Lower leg skin (tissue), 3 donors: ENCODE measurements around the gene RFC5.

Experiments
- POLR2A ChIP-seq, 2 donors: fragments of 450-650 bp; IDR thresholded peaks; one replicate each; pipeline ENCODE4 v1.6.1; 2016 to 2017; ENCODE audit warnings: antibody characterized with exemption in 2 of 2, mild to moderate bottlenecking in 1 of 2, moderate library complexity in 1 of 2
- TF ChIP-seq, protein P1 (sequence below), 3 donors: fragments of 450-650 bp; IDR thresholded peaks; one replicate each; pipeline ENCODE4 v1.5.1; 2016; ENCODE audit warnings: antibody characterized with exemption in 3 of 3, mild to moderate bottlenecking in 3 of 3, moderate library complexity in 2 of 3

DNA sequence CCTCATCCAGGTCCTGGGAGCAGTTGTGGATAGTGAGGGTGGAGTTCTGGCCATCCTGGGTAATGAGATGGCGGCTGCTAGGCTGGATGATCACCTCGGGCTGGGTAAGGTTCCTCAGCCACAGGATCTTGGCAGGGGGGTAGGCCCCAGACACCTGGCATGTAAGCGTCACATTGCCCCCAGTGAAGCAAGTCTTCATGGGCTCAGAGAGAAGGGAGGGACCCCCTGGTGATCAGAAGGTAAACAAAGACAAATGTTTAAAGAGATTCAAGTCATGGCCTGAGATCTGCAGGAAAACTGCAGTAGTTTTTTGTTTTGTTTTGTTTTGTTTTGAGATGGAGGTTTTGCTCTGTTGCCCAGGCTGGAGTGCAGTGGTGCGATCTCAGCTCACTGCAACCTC, 57.3 kb downstream of the RFC5 start:
- TF ChIP-seq, protein P1, sequence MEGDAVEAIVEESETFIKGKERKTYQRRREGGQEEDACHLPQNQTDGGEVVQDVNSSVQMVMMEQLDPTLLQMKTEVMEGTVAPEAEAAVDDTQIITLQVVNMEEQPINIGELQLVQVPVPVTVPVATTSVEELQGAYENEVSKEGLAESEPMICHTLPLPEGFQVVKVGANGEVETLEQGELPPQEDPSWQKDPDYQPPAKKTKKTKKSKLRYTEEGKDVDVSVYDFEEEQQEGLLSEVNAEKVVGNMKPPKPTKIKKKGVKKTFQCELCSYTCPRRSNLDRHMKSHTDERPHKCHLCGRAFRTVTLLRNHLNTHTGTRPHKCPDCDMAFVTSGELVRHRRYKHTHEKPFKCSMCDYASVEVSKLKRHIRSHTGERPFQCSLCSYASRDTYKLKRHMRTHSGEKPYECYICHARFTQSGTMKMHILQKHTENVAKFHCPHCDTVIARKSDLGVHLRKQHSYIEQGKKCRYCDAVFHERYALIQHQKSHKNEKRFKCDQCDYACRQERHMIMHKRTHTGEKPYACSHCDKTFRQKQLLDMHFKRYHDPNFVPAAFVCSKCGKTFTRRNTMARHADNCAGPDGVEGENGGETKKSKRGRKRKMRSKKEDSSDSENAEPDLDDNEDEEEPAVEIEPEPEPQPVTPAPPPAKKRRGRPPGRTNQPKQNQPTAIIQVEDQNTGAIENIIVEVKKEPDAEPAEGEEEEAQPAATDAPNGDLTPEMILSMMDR (IDR thresholded peaks at IDR 0.05), result no peak
- TF ChIP-seq POLR2A (IDR thresholded peaks at IDR 0.05), result no peak
